ENCODE measurements around the gene SLC27A1. TPM values are rescaled to one million over a fixed set of nuclear protein-coding genes. Genes with fewer than 3 reads are reported as not detected.

Gene SLC27A1
- total and polyA plus RNA-seq, 9 of the 15 experiments (the other 6 are each of a cell fraction or from before 2014, with no cell fraction given), result 0.06 to 3.0 (median 1.1) TPM

- H3K9ac ChIP-seq (ENCODE audit: insufficient read depth in 1 of 2, low read depth in 2 of 2, low read length in 2 of 2), result peak overlapping the region; percentile 4 to 90; a peak in 3 of 4 replicates
- CTCF ChIA-PET (ENCODE audit: low intra/inter-chr PET ratio), result no interaction called here
- TF ChIP-seq VEZF1 (CRISPR knock-in tag; IDR thresholded peaks at IDR 0.05), result peak; percentile 59
- TF ChIP-seq L3MBTL2 (IDR thresholded peaks at IDR 0.05), result peak; percentile 64; the same call in 1 of the 2 replicates
- TF ChIP-seq CTCF (IDR thresholded peaks at IDR 0.05 in 2 of 3, conservative IDR thresholded peaks at IDR 0.05 in 1 of 3; ENCODE audit: insufficient read depth in 2 of 3, low read depth in 1 of 3, low read length in 3 of 3), result peak; percentile 41 to 59 (median 44); a peak in 5 of 6 replicates
- TF ChIP-seq EP400 (IDR thresholded peaks at IDR 0.05), result peak; percentile 54; the same call in 1 of the 2 replicates
- no peak for TF ChIP-seq ELK3 (CRISPR knock-in tag; IDR thresholded peaks at IDR 0.05)
- TF ChIP-seq ZNF655 (CRISPR knock-in tag; IDR thresholded peaks at IDR 0.05), result no peak
- TF ChIP-seq BRD9 (IDR thresholded peaks at IDR 0.05; ENCODE audit: low read depth, partially characterized antibody), result no peak
- TF ChIP-seq TFAP4 (CRISPR knock-in tag; IDR thresholded peaks at IDR 0.05; ENCODE audit: borderline replicate concordance), result peak; percentile 42; the same call in 1 of the 2 replicates
- peak; percentile 50 to 71 for TF ChIP-seq E2F6 (IDR thresholded peaks at IDR 0.05; ENCODE audit: borderline replicate concordance in 1 of 2, extremely low read depth in 1 of 2, insufficient read depth in 1 of 2, insufficient read length in 1 of 2, low read depth in 1 of 2, low read length in 1 of 2, poor library complexity in 1 of 2, severe bottlenecking in 1 of 2)
- TF ChIP-seq CREM (IDR thresholded peaks at IDR 0.05; ENCODE audit: low read depth), result 0 out of 2 replicates have a peak, but pooled peaks have one; percentile 34
- TF ChIP-seq FOXP1 (CRISPR knock-in tag; IDR thresholded peaks at IDR 0.05), result peak; percentile 51; the same call in 1 of the 2 replicates
Observed at GRCh38 chr19:17488593-17489391, 18.5 kb downstream of the SLC27A1 start.

More at GRCh38 chr19:17488593-17489391, 18.5 kb downstream of the SLC27A1 start:
- in situ Hi-C loops (cut with MboI), result no loop called here
- Histone ChIP-seq H3K27me3 (ENCODE audit: control insufficient read depth in 2 of 2, insufficient read depth in 2 of 2, low read length in 2 of 2) (no peaks in the 10 kb centered on the region), H4K20me1 (replicated peaks; ENCODE audit: control insufficient read depth, insufficient read depth, low read length) (no peaks in the 10 kb centered on the region), H2AFZ (ENCODE audit: low read depth, low read length) (peak overlapping the region; percentile 95), H3K4me2 (ENCODE audit: insufficient read depth, low read length) (peak overlapping the region; percentile 85), H3K9me3 (replicated peaks; ENCODE audit: control insufficient read depth, insufficient read depth, low read depth, low read length) (no peaks in the 10 kb centered on the region), H3K4me3 (peak overlapping the region; percentile 33), H3K9me1 (ENCODE audit: control insufficient read depth, insufficient read depth, low read length) (no peaks in the 10 kb centered on the region), H3K36me3 (ENCODE audit: control insufficient read depth, insufficient read depth, low read length) (no peaks in the 10 kb centered on the region), H3K27ac (ENCODE audit: extremely low read depth, low read depth, low read length) (no peak overlapping the region), H3K4me1 (replicated peaks in 1 of 2; ENCODE audit: control insufficient read depth in 2 of 2, insufficient read depth in 2 of 2, low read length in 2 of 2) (peaks cover 8 to 33% of the 10 kb centered on the region in 2 experiments), H3K79me2 (ENCODE audit: control insufficient read depth, insufficient read depth, low read length) (no peaks in the 10 kb centered on the region)
- no TSS peak for BruUV-seq (replicated peaks)
- WGBS (ENCODE audit: insufficient coverage, low coverage, missing lambda C conversion rate), result 6% methylated on average over 30 of the region's 31 CpGs
- peak; percentile 100 for ATAC-seq
- intact Hi-C loops (cut with micrococcal nuclease), result no loop called here
- POLR2A ChIA-PET, result no interaction called here
- peak; percentile 97 for FAIRE-seq
- peak; percentile 93 to 97 (median 95) for DNase-seq (ENCODE audit: extremely low read depth in 1 of 4, low spot score in 3 of 4)
